Activated CD8-positive, alpha-beta memory T cell treated with anti-CD3 and anti-CD28 coated beads, Interleukin-2, amount 50 U/mL, for 4 hours (primary cell): ENCODE results near the gene TRPM3.

Experiments
- DNase-seq: peaks from one replicate; pipeline ENCODE4 v3.0.0-alpha.2; 2020

The TRPM3 gene

DNA sequence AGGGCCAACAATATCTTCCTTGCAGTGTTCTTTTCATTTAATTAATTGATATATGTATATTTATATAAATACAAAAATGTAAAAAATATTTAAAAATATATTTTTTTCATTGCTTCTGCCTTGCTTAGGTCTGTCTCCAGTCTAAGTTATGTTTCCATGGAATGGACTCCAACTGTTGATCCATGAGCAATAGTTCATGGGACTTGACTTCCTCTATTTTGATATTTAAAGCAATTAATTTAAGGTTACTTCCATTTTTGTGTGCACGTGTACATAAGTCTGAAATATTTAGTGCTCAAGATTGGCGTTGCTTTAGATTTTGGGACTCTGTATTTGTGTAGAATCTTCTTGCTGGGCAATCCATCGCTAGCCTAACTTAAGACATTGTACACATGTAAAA is 551.6 kb downstream of the TRPM3 start:
- DNase-seq, result no peak

GRCh38 chr9:70569070-70569772 is 552.2 kb downstream of the TRPM3 start:
- DNase-seq, result no peak

DNA sequence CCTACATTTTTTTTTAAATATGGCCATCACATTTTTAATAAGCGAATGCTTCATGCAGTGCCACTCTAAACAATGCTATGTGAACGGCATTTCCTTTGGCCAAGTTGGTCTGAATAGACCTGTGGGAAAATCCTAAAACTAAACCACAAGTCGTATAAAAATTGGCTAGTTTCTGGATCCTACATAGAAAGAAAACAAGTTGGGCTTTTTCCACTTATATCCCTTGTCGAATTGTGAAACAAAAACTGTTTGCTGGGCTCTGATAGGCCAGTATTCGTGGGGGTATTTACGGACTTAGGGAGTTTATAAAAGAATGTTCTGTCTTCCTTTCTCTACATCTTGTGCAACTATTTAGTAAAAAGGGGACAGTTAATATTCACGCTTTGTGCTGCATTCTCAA is 553.9 kb downstream of the TRPM3 start:
- no peak for DNase-seq

DNA sequence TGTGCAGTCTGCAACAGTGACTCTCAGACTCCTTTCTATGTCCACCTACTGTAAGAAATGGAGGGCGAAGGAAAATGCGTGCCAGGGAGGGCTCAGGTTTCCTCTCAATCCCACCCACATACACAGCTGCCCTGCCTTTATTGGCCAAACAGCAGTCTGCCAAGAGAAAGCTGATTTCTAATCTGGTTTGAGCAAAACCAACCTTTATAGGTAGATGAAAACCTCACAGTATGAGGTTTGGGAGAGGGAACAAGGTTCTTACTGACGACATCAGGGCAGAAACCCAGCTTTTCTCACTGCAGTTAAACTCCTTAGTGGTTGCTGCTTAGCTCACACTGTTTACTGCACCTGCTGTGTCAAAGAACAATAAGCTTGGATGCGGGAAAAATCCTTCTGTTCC is 554.7 kb downstream of the TRPM3 start:
- no peak for DNase-seq

GRCh38 chr9:70566066-70566465 is 555.4 kb downstream of the TRPM3 start:
- no peak for DNase-seq

- DNase-seq, result no peak
These were observed 556.7 kb downstream of the TRPM3 start for GRCh38 chr9:70564468-70565335.

- DNase-seq, result peak; percentile 25
These were observed 557.8 kb downstream of the TRPM3 start for GRCh38 chr9:70563431-70564204.

GRCh38 chr9:70563010-70563409 is 558.4 kb downstream of the TRPM3 start:
- no peak for DNase-seq

DNA sequence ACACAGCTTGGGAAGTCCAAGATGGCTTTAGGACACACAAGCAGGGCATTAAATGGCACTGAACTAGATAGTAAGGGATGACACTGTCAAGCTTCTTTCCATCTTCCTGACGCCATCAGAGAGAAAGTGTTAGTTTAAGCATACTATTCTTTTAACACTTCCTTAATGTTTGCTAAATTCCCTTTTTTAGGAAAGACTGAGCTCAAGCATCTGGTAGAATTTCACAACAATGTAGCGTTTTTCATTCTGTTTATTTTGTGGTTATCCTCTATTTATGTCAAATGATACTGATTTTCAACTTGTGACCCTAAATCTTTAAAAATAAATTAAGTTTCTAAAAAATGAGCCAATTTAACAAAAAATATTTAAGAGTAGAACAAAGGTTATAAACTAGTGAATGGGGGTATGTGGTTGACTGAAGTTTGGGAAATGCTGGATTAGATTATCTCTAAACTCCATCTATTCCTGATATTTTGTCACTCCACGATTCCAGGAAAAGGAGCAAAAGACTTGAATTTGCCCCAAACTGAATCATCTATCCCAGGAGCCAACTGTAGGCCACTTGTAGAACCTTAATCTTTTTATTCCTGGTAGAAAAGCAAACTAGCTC is 559.5 kb downstream of the TRPM3 start:
- no peak for DNase-seq

DNA sequence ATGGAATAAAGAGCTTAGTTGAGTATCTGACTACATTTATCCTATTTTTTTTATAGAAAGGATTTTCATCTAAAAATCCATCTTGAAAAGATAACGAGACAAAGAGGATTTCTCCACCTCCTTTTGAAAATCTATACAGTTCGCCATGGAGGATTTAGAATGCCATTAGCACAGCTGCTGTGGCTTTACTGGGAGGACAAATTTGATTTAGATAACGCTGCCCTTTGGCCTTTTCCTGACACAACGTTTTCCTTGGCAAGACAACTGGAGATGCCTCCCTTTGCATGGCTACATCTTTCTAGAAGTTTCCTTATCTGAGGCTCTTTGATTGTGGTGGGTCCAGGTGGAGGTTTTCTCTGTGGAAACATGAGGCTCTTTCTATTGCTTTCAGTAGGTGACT is 560.3 kb downstream of the TRPM3 start:
- no peak for DNase-seq

DNA sequence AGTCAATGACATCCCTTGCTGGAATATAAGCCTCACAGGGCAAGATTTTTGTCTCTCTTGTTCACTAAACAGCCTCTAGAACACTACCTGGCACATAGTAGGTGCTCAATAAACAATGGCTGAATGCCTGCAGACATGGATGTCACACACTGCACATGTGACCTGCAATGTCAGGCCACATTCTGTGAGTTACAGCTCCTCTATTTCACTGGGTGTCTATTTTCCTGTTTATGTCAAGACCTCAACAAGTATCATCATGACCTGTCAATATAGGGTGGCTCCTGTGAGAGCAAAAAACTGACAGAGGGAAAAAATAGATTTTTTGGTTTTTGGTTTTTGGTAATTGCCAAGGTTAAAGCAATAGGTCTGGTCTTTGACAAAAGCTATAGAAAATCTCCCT is 562.3 kb downstream of the TRPM3 start:
- no peak for DNase-seq

DNA sequence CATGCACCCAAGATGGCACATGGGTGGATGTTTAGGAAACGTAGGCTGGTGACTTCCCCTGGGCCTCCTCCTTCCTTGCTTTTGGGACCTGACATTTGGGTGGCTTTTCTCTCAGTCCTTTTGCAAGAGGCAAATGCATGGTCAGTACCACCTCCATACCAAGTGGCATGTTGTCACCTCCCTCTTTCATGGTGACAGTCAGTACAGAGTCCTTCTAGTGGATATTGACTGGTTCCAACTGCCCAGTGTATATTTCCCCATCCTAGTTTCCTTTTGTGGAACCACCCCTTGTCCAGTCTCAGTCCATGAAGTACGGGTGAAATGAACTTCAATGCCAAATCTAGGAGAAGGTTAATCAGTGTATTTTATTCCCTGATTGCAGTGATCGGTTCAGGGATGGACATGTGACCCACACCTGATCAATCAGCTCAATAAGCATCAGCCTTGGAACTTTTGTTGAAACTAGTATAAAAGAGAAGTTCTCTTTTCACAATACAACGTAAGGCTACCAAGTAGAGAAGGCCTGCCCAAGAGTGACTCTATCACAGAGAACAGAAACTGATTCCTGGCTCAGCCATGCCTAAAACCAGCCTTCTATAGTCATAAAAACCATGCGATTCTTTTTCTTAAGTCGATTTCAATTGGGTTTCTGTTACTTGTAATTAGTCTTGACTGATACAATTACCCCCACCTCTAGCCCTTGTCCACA is 563.6 kb downstream of the TRPM3 start:
- DNase-seq, result no peak

GRCh38 chr9:70556771-70557170 is 564.6 kb downstream of the TRPM3 start:
- DNase-seq, result no peak

GRCh38 chr9:70554881-70555280 is 566.5 kb downstream of the TRPM3 start:
- no peak for DNase-seq

DNA sequence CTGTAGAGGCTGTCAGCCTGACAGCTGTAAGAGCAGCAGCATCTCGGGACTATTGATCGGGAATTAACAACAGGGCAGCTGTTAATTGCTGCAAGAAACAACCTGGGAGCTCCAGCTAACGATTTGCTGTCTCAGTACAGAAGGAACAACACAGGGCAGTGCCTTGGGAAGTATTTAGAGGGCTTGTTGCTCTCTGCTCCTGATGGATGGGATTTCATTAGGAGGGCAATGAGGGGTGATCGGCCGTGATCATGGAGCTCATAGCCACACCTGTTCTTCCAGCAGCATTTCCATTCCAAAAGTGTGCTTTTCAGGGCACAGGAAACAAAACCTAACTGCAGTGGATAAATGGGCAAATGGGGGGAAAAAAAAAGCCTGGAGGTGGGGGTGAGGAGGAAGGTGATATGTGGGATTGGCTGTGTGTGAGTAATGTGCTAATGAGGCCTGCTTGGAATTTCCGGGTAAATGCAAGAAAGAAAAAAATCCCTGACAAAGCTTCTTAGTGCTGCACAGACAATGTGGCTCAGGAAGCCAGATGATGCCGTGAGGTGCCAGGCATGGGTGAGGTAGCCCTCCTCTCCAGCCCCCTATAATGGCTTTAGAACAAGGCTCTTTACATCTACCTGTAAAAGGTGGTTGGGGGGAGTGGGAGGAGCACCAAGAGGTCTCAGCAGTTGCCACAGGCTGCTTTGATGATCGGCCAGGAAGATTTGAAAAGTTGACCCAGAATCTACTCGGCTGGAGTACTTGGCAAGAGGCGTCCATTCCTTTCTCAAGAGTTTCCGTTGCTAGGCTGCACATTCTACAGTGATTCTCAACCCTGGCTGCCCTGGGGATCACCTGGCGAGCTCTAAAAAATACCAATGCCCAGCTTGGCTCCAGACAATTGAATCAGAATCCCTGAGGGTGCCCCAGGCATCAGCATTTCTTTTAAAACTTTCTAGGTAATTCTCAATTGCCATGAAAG is 567.4 kb downstream of the TRPM3 start:
- no peak for DNase-seq

DNA sequence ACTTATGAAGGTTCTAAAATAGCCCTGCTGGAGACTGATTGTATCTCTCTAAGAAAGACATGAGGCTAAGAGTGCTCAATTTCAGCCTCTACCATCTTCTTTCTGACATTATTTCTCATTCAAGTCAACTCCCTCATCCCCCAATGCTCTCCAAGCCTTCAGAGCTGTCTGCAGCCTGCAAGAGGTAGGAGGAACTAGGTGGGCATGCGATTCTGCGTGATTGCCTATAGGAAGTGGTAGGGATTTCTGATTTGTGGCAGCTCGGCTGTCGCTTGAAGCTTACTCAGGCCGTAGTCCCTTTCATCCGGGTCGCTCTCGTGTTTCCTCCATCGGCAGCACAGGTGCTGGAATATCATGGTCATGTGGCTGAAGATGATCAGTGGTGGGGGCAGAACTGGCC is 568.9 kb downstream of the TRPM3 start:
- no peak for DNase-seq

- no peak for DNase-seq
These were observed 569.6 kb downstream of the TRPM3 start for GRCh38 chr9:70551801-70552200.

GRCh38 chr9:70551396-70551795 is 570.0 kb downstream of the TRPM3 start:
- no peak for DNase-seq

- DNase-seq, result no peak
These were observed 571.5 kb downstream of the TRPM3 start for GRCh38 chr9:70549926-70550325.

DNA sequence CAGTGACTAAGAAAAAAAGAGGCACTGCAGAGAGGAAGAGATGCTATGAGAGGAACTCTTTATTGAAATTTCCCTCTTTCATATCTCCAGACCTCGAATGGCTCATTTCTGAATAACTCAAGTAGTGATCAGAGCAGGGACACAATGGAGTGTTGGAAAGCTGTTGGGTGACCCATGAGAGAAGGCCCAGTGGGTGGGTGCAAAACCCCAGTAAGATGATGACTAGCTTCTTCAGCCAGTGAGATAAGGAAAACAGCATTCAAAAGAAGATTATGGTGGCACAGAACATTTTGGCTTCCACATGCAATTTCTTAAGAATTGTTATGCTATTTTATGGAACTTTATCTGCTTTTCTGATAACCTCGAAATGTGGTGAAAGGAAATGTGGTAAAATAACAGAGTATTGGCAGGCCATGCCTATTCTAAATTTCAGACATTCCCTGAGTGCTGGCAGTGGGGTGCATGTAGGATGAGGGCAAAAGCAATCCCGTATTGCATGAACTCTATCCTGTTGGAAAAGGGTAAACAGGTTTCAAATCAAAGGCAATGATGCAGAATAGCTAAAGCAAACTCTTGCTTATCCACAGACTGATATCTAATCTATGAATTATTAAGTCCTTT is 579.0 kb downstream of the TRPM3 start:
- DNase-seq, result no peak

DNA sequence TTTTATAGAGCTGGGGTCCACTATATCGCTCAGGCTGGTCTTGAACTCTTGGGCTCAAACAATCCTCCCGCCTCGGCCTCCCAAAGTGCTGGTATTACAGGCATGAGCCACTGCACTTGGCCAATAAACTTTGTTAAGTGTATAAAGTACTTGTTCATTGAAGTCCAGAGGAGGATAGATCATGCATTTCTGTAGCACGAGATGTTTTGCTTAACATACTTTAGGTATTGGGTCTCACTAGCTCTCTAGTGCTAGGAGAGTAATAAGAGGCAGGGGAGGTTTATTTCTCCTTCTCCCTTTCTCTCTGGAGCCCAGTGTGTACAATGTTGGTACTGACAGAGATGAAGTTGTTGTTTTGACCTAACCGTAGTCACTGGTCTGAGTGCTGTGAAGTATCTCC is 581.4 kb downstream of the TRPM3 start:
- no peak for DNase-seq
